B cell (primary cell): ENCODE measurements around the gene TLK1. TPM values are rescaled to one million over a fixed set of nuclear protein-coding genes. Genes with fewer than 3 reads are reported as not detected.

Experiments
- ATAC-seq: fragments of 200-7000 bp; cut with Tn5 transposase; one replicate; pipeline ENCODE4 v1.10.0; 2021; ENCODE audit warnings: low read depth, mild to moderate bottlenecking, moderate number of reproducible peaks, moderate library complexity
- CTCF ChIA-PET: fragments of 350-600 bp; sonication (Branson Sonifier 250); formaldehyde crosslinking; loops from one replicate; lab custom pipeline; 2021; ENCODE audit warnings: antibody characterized with exemption, inconsistent platforms; lab: Charles Lee
- POLR2A ChIA-PET: fragments of 350-600 bp; sonication (Branson Sonifier 250); formaldehyde crosslinking; loops from one replicate; lab custom pipeline; 2021; ENCODE audit warnings: antibody characterized with exemption; lab: Charles Lee
- DNase-seq: peaks from one replicate; pipeline ENCODE4 v3.0.0; 2013
- H2AFZ ChIP-seq: 2 replicates; pipeline ENCODE4 v1.6.1; 2012; ENCODE audit warnings: mild to moderate bottlenecking, low read depth, low read length; ENCODE audit not compliant: insufficient read depth, poor library complexity, severe bottlenecking
- H3K27ac ChIP-seq, 2 donors: 1 replicate in 1 of 2; 2 replicates in 1 of 2; pipeline ENCODE4 v1.5.1; 2012 to 2013; ENCODE audit warnings: low read length in 2 of 2, mild to moderate bottlenecking in 2 of 2, moderate library complexity in 1 of 2
- H3K27me3 ChIP-seq, 4 experiments: fragments of 200-600 bp in 1 of 4; sonication (generic) in 1 of 4; replicated peaks in 1 of 4; 1 replicate in 2 of 4; 2 replicates in 2 of 4; pipeline versions ENCODE4 v1.6.1 to v1.7.0; 2013 to 2016; ENCODE audit warnings: low read length in 3 of 4, mild to moderate bottlenecking in 2 of 4, mixed read lengths in 1 of 4, moderate library complexity in 1 of 4; ENCODE audit not compliant: insufficient read depth in 4 of 4, control insufficient read depth in 3 of 4; ENCODE audit errors: control extremely low read depth in 1 of 4
- H3K36me3 ChIP-seq, 2 experiments: replicated peaks in 1 of 2; 1 replicate in 1 of 2; 2 replicates in 1 of 2; pipeline versions ENCODE4 v1.6.1 to v1.7.1; 2013; ENCODE audit warnings: low read length in 1 of 2; ENCODE audit not compliant: insufficient read depth in 2 of 2, control insufficient read depth in 1 of 2; ENCODE audit errors: control extremely low read depth in 1 of 2, extremely low read depth in 1 of 2
- H3K4me1 ChIP-seq, 2 donors: fragments of 200-600 bp in 1 of 2; sonication (generic) in 1 of 2; 1 replicate in 1 of 2; 2 replicates in 1 of 2; pipeline versions ENCODE4 v1.5.1 to v1.6.1; 2013 to 2017; ENCODE audit warnings: low read length in 2 of 2; ENCODE audit not compliant: control insufficient read depth in 2 of 2, insufficient read depth in 2 of 2
- H3K4me2 ChIP-seq: replicated peaks from 2 replicates; pipeline ENCODE3; 2012; ENCODE audit warnings: mild to moderate bottlenecking, low read depth, low read length; ENCODE audit not compliant: poor library complexity, severe bottlenecking
- H3K4me3 ChIP-seq, 5 experiments: fragments of 200-600 bp in 1 of 5; sonication (generic) in 1 of 5; 1 replicate in 3 of 5; 2 replicates in 2 of 5; pipeline versions ENCODE4 v1.5.1 to v1.7.0; 2011 to 2016; ENCODE audit warnings: low read length in 4 of 5, mild to moderate bottlenecking in 4 of 5, low read depth in 2 of 5, control low read depth in 1 of 5, moderate library complexity in 1 of 5; ENCODE audit not compliant: insufficient read depth in 1 of 5; ENCODE audit errors: control extremely low read depth in 1 of 5, extremely low read depth in 1 of 5
- H3K79me2 ChIP-seq: fragments of 200-600 bp; sonication (generic); one replicate; pipeline ENCODE4 v1.6.0; 2016; ENCODE audit warnings: low read length; ENCODE audit not compliant: control insufficient read depth, insufficient read depth
- H3K9ac ChIP-seq: fragments of 200-600 bp; sonication (generic); 2 replicates; pipeline ENCODE4 v1.6.1; 2017; ENCODE audit warnings: mild to moderate bottlenecking, low read length, moderate library complexity
- H3K9me3 ChIP-seq, 3 donors: one replicate each; pipeline versions ENCODE4 v1.6.1 to v1.7.1; 2013; ENCODE audit warnings: low read length in 2 of 3; ENCODE audit not compliant: control insufficient read depth in 2 of 3, insufficient read depth in 1 of 3; ENCODE audit errors: control extremely low read depth in 1 of 3
- H4K20me1 ChIP-seq: 2 replicates; pipeline ENCODE4 v1.6.0; 2012; ENCODE audit warnings: mild to moderate bottlenecking, low read length; ENCODE audit not compliant: insufficient read depth, control insufficient read depth, poor library complexity, severe bottlenecking
- H3K27ac Mint-ChIP-seq: one replicate; pipeline ENCODE4 v1.8.0; 2021; ENCODE audit warnings: mixed read lengths
- H3K27me3 Mint-ChIP-seq: one replicate; pipeline ENCODE4 v1.8.0; 2021; ENCODE audit warnings: mixed read lengths
- H3K4me1 Mint-ChIP-seq: one replicate; pipeline ENCODE4 v1.8.0; 2021; ENCODE audit warnings: mixed read lengths
- H3K4me3 Mint-ChIP-seq: one replicate; pipeline ENCODE4 v1.8.0; 2021; ENCODE audit warnings: mixed read lengths
- H3K9me3 Mint-ChIP-seq: one replicate; pipeline ENCODE4 v1.8.0; 2022; ENCODE audit warnings: mixed read lengths; ENCODE audit not compliant: insufficient read depth
- EZH2 ChIP-seq: IDR thresholded peaks from 2 replicates; pipeline ENCODE4 v1.6.1; 2012; ENCODE audit warnings: borderline replicate concordance, low read depth, mild to moderate bottlenecking, moderate library complexity, low read length; ENCODE audit not compliant: insufficient read depth, poor library complexity, severe bottlenecking
- WGBS: methylation state at CpG from one replicate; pipeline ENCODE4 v1.1.5; 2013; ENCODE audit warnings: missing lambda C conversion rate; ENCODE audit not compliant: insufficient coverage; 5-methylcytosine and 5-hydroxymethylcytosine counted together
- intact Hi-C: fragments of 100-400 bp; cut with micrococcal nuclease; formaldehyde crosslinking; loops from one replicate; pipeline ENCODE4 v1.10.0; 2022
- polyA plus RNA-seq: library from polyadenylated mRNA; depleted of rRNA; stranded (reverse); fragments of >200 nt; gene quantifications from 2 replicates; pipeline ENCODE4 v1.2.3, GENCODE V29; 2012
- total RNA-seq, 2 donors: library from RNA; stranded (reverse); fragments of 120-200 nt in 1 of 2; gene quantifications; 1 replicate in 1 of 2; 2 replicates in 1 of 2; pipeline versions ENCODE4 v1.2.3 to v1.2.4, GENCODE V29; 2013 to 2022
- TF ChIP-seq, protein P1 (sequence below): fragments of 200-600 bp; IDR thresholded peaks from one replicate; pipeline ENCODE4 v1.8.0; 2022; ENCODE audit warnings: antibody characterized with exemption, mild to moderate bottlenecking

Gene TLK1
- total and polyA plus RNA-seq, 2 donors (not counting 1 experiment from before 2014, with no cell fraction given), result 13.8 to 186 TPM

- no peak overlapping the region for H2AFZ ChIP-seq
- intact Hi-C loops, result loop anchor here (10.0 kb wide), 2 partner anchors 349 to 1489 kb away; no protein-coding TSS in a partner anchor
- no peak overlapping the region for H3K4me2 ChIP-seq
- POLR2A ChIA-PET, result no interaction called here
- H3K27me3 ChIP-seq, result no peaks in the 10 kb centered on the region
- Mint-ChIP-seq H3K27ac (no peak overlapping the region), H3K4me3 (no peak overlapping the region), H3K9me3 (no peaks in the 10 kb centered on the region), H3K4me1 (peaks cover 12% of the 10 kb centered on the region), H3K27me3 (no peaks in the 10 kb centered on the region)
- CTCF ChIA-PET, result interaction anchor here (2.2 to 2.4 kb wide), 2 partner anchors 182 to 440 kb away, joined by 12 to 14 read pairs; no protein-coding TSS in a partner anchor
- no peak for DNase-seq
- no peaks in the 10 kb centered on the region for H3K9me3 ChIP-seq
- no peaks in the 10 kb centered on the region for H4K20me1 ChIP-seq
- H3K79me2 ChIP-seq, result no peaks in the 10 kb centered on the region
- no peak overlapping the region for H3K27ac ChIP-seq
- no peak overlapping the region for H3K9ac ChIP-seq
- no peak for TF ChIP-seq EZH2
- H3K36me3 ChIP-seq, result no peaks in the 10 kb centered on the region
- ATAC-seq, result no peak
- peaks cover 11 to 12% of the 10 kb centered on the region in 2 donors for H3K4me1 ChIP-seq
- H3K4me3 ChIP-seq, result no peak overlapping the region
- 100% methylated on average over 1 of the region's 4 CpGs for WGBS
Observed at GRCh38 chr2:170975943-170976270, 184.8 kb downstream of the TLK1 start.

GRCh38 chr2:170975127-170975942 lies 185.4 kb downstream of the TLK1 start:
- ATAC-seq, result no peak

More at GRCh38 chr2:170975127-170975942, 185.4 kb downstream of the TLK1 start:
- TF ChIP-seq, protein P1, sequence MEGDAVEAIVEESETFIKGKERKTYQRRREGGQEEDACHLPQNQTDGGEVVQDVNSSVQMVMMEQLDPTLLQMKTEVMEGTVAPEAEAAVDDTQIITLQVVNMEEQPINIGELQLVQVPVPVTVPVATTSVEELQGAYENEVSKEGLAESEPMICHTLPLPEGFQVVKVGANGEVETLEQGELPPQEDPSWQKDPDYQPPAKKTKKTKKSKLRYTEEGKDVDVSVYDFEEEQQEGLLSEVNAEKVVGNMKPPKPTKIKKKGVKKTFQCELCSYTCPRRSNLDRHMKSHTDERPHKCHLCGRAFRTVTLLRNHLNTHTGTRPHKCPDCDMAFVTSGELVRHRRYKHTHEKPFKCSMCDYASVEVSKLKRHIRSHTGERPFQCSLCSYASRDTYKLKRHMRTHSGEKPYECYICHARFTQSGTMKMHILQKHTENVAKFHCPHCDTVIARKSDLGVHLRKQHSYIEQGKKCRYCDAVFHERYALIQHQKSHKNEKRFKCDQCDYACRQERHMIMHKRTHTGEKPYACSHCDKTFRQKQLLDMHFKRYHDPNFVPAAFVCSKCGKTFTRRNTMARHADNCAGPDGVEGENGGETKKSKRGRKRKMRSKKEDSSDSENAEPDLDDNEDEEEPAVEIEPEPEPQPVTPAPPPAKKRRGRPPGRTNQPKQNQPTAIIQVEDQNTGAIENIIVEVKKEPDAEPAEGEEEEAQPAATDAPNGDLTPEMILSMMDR, result no peak
- no peak for TF ChIP-seq EZH2
- H3K27me3 Mint-ChIP-seq, result no peaks in the 10 kb centered on the region
- Histone ChIP-seq H4K20me1 (no peaks in the 10 kb centered on the region), H3K27ac (no peak overlapping the region), H3K27me3 (no peaks in the 10 kb centered on the region), H3K9ac (no peak overlapping the region), H3K4me3 (no peak overlapping the region), H3K36me3 (no peaks in the 10 kb centered on the region), H3K79me2 (no peaks in the 10 kb centered on the region), H2AFZ (peak overlapping the region; percentile 38), H3K9me3 (no peaks in the 10 kb centered on the region), H3K4me1 (peaks cover 11 to 12% of the 10 kb centered on the region in 2 donors), H3K4me2 (no peak overlapping the region)
- intact Hi-C loops, result loop anchor here (10.0 kb wide), 2 partner anchors 349 to 1489 kb away; no protein-coding TSS in a partner anchor
- WGBS, result 82% methylated on average over 13 of the region's 17 CpGs
- H3K9me3 Mint-ChIP-seq, result no peaks in the 10 kb centered on the region
- CTCF ChIA-PET, result interaction anchor here (1.6 to 2.4 kb wide), 3 partner anchors 183 to 459 kb away, joined by 8 to 14 read pairs (median 12); partner anchors contain the start of genes DCAF17 and METTL8
- peak overlapping the region; percentile 20 for H3K27ac Mint-ChIP-seq
- H3K4me3 Mint-ChIP-seq, result peak overlapping the region; percentile 30
- DNase-seq, result no peak
- POLR2A ChIA-PET, result no interaction called here
- peaks cover 12% of the 10 kb centered on the region for H3K4me1 Mint-ChIP-seq
